GM23338 (cell line): ENCODE measurements around the gene IL17A. TPM values are rescaled to one million over a fixed set of nuclear protein-coding genes. Genes with fewer than 3 reads are reported as not detected.

Experiments used
- ATAC-seq: fragments of 200-7000 bp; cut with Tn5 transposase; 3 replicates; pipeline ENCODE4 v1.9.1; 2020
- DNase-seq: peaks from one replicate; pipeline ENCODE4 v3.0.0-alpha.2; 2015; ENCODE audit warnings: low spot score
- H2AFZ ChIP-seq: fragments of 200-600 bp; sonication (generic); 2 replicates; pipeline ENCODE4 v1.8.0; 2016; ENCODE audit warnings: antibody characterized with exemption, mild to moderate bottlenecking, moderate library complexity
- H3F3A ChIP-seq: fragments of 200-600 bp; sonication (generic); replicated peaks from 2 replicates; pipeline ENCODE4 v1.8.0; 2017; ENCODE audit warnings: antibody characterized with exemption, mixed run types, low read depth
- H3K27ac ChIP-seq: fragments of 200-600 bp; sonication (generic); 2 replicates; pipeline ENCODE4 v1.6.1; 2016; ENCODE audit warnings: low read depth
- H3K27me3 ChIP-seq: fragments of 200-600 bp; sonication (generic); 2 replicates; pipeline ENCODE4 v1.8.0; 2016; ENCODE audit warnings: mild to moderate bottlenecking, mixed run types, moderate library complexity; ENCODE audit not compliant: insufficient read depth
- H3K36me3 ChIP-seq: fragments of 200-600 bp; sonication (generic); 2 replicates; pipeline ENCODE4 v1.8.0; 2016; ENCODE audit warnings: mild to moderate bottlenecking; ENCODE audit not compliant: insufficient read depth
- H3K4me1 ChIP-seq: fragments of 200-600 bp; sonication (generic); 2 replicates; pipeline ENCODE4 v1.8.0; 2016; ENCODE audit warnings: mild to moderate bottlenecking, moderate library complexity; ENCODE audit not compliant: insufficient read depth
- H3K4me2 ChIP-seq: fragments of 200-600 bp; sonication (generic); 2 replicates; pipeline ENCODE4 v1.7.1; 2017; ENCODE audit warnings: mixed run types
- H3K4me3 ChIP-seq: fragments of 200-600 bp; sonication (generic); 2 replicates; pipeline ENCODE4 v1.6.1; 2016; ENCODE audit warnings: mixed run types
- H3K79me2 ChIP-seq: fragments of 200-600 bp; sonication (generic); replicated peaks from 2 replicates; pipeline ENCODE4 v1.8.0; 2017; ENCODE audit warnings: mild to moderate bottlenecking; ENCODE audit not compliant: insufficient read depth
- H3K9me2 ChIP-seq: fragments of 200-600 bp; sonication (generic); 2 replicates; pipeline ENCODE4 v1.8.0; 2017; ENCODE audit not compliant: insufficient read depth
- H4K20me1 ChIP-seq: fragments of 200-600 bp; sonication (generic); replicated peaks from 2 replicates; pipeline ENCODE4 v1.8.0; 2017; ENCODE audit warnings: mild to moderate bottlenecking; ENCODE audit not compliant: insufficient read depth
- H3K27ac Mint-ChIP-seq: 2 replicates; pipeline ENCODE4 v1.8.0; 2020; ENCODE audit warnings: inconsistent platforms, mild to moderate bottlenecking, moderate library complexity, mixed read lengths
- H3K27me3 Mint-ChIP-seq: 3 replicates; pipeline ENCODE4 v1.8.0; 2022; ENCODE audit warnings: low read depth, mild to moderate bottlenecking, moderate library complexity, mixed read lengths, inconsistent platforms; ENCODE audit not compliant: insufficient read depth, poor library complexity
- H3K36me3 Mint-ChIP-seq: 3 replicates; pipeline ENCODE4 v1.8.0; 2021; ENCODE audit warnings: low read depth, mild to moderate bottlenecking, inconsistent platforms, moderate library complexity, mixed read lengths
- H3K4me1 Mint-ChIP-seq: 3 replicates; pipeline ENCODE4 v1.8.0; 2020; ENCODE audit warnings: mild to moderate bottlenecking, inconsistent platforms, mixed read lengths
- H3K4me3 Mint-ChIP-seq: 3 replicates; pipeline ENCODE4 v1.8.0; 2021; ENCODE audit warnings: moderate library complexity, mild to moderate bottlenecking, inconsistent platforms, mixed read lengths
- H3K9me3 Mint-ChIP-seq: 3 replicates; pipeline ENCODE4 v1.8.0; 2020; ENCODE audit warnings: moderate library complexity, mild to moderate bottlenecking, inconsistent platforms, mixed read lengths
- CREB1 ChIP-seq: fragments of 250-450 bp; sonication (Bioruptor Pico); IDR thresholded peaks from 2 replicates; pipeline ENCODE4 v1.5.0; 2020; ENCODE audit warnings: low read depth, mild to moderate bottlenecking, moderate library complexity
- ETS1 ChIP-seq: IDR thresholded peaks from 2 replicates; pipeline ENCODE4 v1.6.1; 2016; ENCODE audit warnings: antibody characterized with exemption
- EZH2 ChIP-seq: fragments of 200-600 bp; sonication (generic); IDR thresholded peaks from one replicate; pipeline ENCODE4 v1.8.0; 2017; ENCODE audit warnings: antibody characterized with exemption, mild to moderate bottlenecking, low read depth; ENCODE audit not compliant: unreplicated experiment
- JUNB ChIP-seq: IDR thresholded peaks from one replicate; pipeline ENCODE4 v1.6.1; 2016; ENCODE audit warnings: antibody characterized with exemption; ENCODE audit not compliant: unreplicated experiment
- NANOG ChIP-seq: IDR thresholded peaks from 2 replicates; pipeline ENCODE4 v1.6.1; 2016; ENCODE audit warnings: antibody characterized with exemption, borderline replicate concordance
- POLR2AphosphoS5 ChIP-seq: IDR thresholded peaks from 2 replicates; pipeline ENCODE4 v1.6.1; 2016; ENCODE audit warnings: antibody characterized with exemption, low read depth
- REST ChIP-seq: IDR thresholded peaks from one replicate; pipeline ENCODE4 v1.6.1; 2018; ENCODE audit warnings: antibody characterized with exemption; ENCODE audit not compliant: unreplicated experiment
- STAT1 ChIP-seq: IDR thresholded peaks from one replicate; pipeline ENCODE4 v1.6.1; 2016; ENCODE audit warnings: antibody characterized with exemption; ENCODE audit not compliant: unreplicated experiment
- ZNF114 ChIP-seq: fragments of 250-450 bp; sonication (Bioruptor Pico); IDR thresholded peaks from 2 replicates; pipeline ENCODE4 v1.5.0; 2020; ENCODE audit warnings: mild to moderate bottlenecking, moderate library complexity
- ZNF331 ChIP-seq: fragments of 250-450 bp; sonication (Bioruptor Pico); IDR thresholded peaks from 2 replicates; pipeline ENCODE4 v1.5.0; 2020; ENCODE audit warnings: low read depth, mild to moderate bottlenecking, moderate library complexity
- ZNF462 ChIP-seq: fragments of 250-450 bp; sonication (Bioruptor Pico); IDR thresholded peaks from 2 replicates; pipeline ENCODE4 v1.5.0; 2020; ENCODE audit warnings: mild to moderate bottlenecking, moderate library complexity
- polyA plus RNA-seq: library from polyadenylated mRNA; unstranded; fragments of >200 nt; fragmentation: Nextera tagmentation; extraction: Ambion mirVana; gene quantifications from 2 replicates; pipeline ENCODE4 v1.2.1, GENCODE V29; 2016
- total RNA-seq: library from RNA; depleted of rRNA; stranded (reverse); fragments of >200 nt; shearing (Covaris generic); gene quantifications from 2 replicates; pipeline ENCODE4 v1.2.3, GENCODE V29; 2014

Gene IL17A
- total and polyA plus RNA-seq, 2 experiments from 2014 or later: not detected

- H3K4me2 ChIP-seq: no peak overlapping the region
- peaks cover 9% of the 10 kb centered on the region; the same call in 1 of the 2 replicates for H3K9me2 ChIP-seq
- H3F3A ChIP-seq: no peaks in the 10 kb centered on the region
- DNase-seq (no peak), ATAC-seq (no peak)
- H3K27me3 ChIP-seq: no peaks in the 10 kb centered on the region
- TF ChIP-seq ZNF114 (CRISPR knock-in tag) (no peak), STAT1 (no peak), JUNB (no peak), ETS1 (no peak), CREB1 (CRISPR knock-in tag) (no peak), ZNF331 (CRISPR knock-in tag) (no peak), REST (no peak), NANOG (no peak), ZNF462 (no peak), EZH2 (no peak), POLR2AphosphoS5 (no peak)
- H3K36me3 ChIP-seq: peaks cover 6% of the 10 kb centered on the region
- H3K79me2 ChIP-seq: no peaks in the 10 kb centered on the region
- H2AFZ ChIP-seq: no peak overlapping the region
- no peak overlapping the region for H3K4me3 Mint-ChIP-seq
- H3K9me3 Mint-ChIP-seq: peaks cover 41% of the 10 kb centered on the region
- H3K4me1 ChIP-seq: no peaks in the 10 kb centered on the region
- H3K27ac Mint-ChIP-seq: no peak overlapping the region
- H3K36me3 Mint-ChIP-seq: peaks cover 32% of the 10 kb centered on the region
- H3K4me3 ChIP-seq: no peak overlapping the region
- no peaks in the 10 kb centered on the region for H3K27me3 Mint-ChIP-seq
- H3K4me1 Mint-ChIP-seq: no peaks in the 10 kb centered on the region
- H4K20me1 ChIP-seq: no peaks in the 10 kb centered on the region
- H3K27ac ChIP-seq: no peak overlapping the region
Measured at GRCh38 chr6:52201493-52201892, 15.3 kb downstream of the IL17A start.
